ENCODE measurements around the gene TMEM106A. TPM values are rescaled to one million over a fixed set of nuclear protein-coding genes. Genes with fewer than 3 reads are reported as not detected.

The TMEM106A gene
- total and polyA plus RNA-seq, 9 of the 15 experiments (the other 6 are each of a cell fraction or from before 2014, with no cell fraction given) = 0.03 to 0.29 (median 0.15) TPM

- no peaks in the 10 kb centered on the region for H3K79me2 ChIP-seq (ENCODE audit: control insufficient read depth, insufficient read depth, low read length)
- ChIA-PET CTCF (ENCODE audit: low intra/inter-chr PET ratio) (no interaction called here), POLR2A (interaction anchor here (1.6 to 4.3 kb wide), 2 partner anchors 10 to 91 kb away, joined by 7 to 62 read pairs; no protein-coding TSS in a partner anchor)
- no peak for FAIRE-seq
- H3K9ac ChIP-seq (ENCODE audit: insufficient read depth in 1 of 2, low read depth in 2 of 2, low read length in 2 of 2) = no peak overlapping the region
- no peak for ATAC-seq
- no peaks in the 10 kb centered on the region for H3K4me1 ChIP-seq (replicated peaks in 1 of 2; ENCODE audit: control insufficient read depth in 2 of 2, insufficient read depth in 2 of 2, low read length in 2 of 2)
- no peak overlapping the region for H3K27ac ChIP-seq (ENCODE audit: extremely low read depth, low read depth, low read length)
- H3K27me3 ChIP-seq (ENCODE audit: control insufficient read depth in 2 of 2, insufficient read depth in 2 of 2, low read length in 2 of 2) = 0 out of 5 replicates have a peak, but pooled peaks cover 0 to 6% of the 10 kb centered on the region in 2 experiments
- intact Hi-C loops (cut with micrococcal nuclease) (no loop called here), in situ Hi-C loops (cut with MboI) (no loop called here)
- no peaks in the 10 kb centered on the region for H3K9me3 ChIP-seq (replicated peaks; ENCODE audit: control insufficient read depth, insufficient read depth, low read depth, low read length)
- no peaks in the 10 kb centered on the region for H3K36me3 ChIP-seq (ENCODE audit: control insufficient read depth, insufficient read depth, low read length)
- no peak overlapping the region for H3K4me2 ChIP-seq (ENCODE audit: insufficient read depth, low read length)
- BruUV-seq (replicated peaks) = no TSS peak
- H2AFZ ChIP-seq (ENCODE audit: low read depth, low read length) = no peak overlapping the region
- no peak for DNase-seq (ENCODE audit: extremely low read depth in 1 of 4, low spot score in 3 of 4)
- TF ChIP-seq MCM7 (IDR thresholded peaks at IDR 0.05) = no peak
- TF ChIP-seq TAF1 (IDR thresholded peaks at IDR 0.05; ENCODE audit: control insufficient read depth, extremely low read depth, insufficient read depth, low read length, severe bottlenecking) = no peak
- TF ChIP-seq, protein P1, sequence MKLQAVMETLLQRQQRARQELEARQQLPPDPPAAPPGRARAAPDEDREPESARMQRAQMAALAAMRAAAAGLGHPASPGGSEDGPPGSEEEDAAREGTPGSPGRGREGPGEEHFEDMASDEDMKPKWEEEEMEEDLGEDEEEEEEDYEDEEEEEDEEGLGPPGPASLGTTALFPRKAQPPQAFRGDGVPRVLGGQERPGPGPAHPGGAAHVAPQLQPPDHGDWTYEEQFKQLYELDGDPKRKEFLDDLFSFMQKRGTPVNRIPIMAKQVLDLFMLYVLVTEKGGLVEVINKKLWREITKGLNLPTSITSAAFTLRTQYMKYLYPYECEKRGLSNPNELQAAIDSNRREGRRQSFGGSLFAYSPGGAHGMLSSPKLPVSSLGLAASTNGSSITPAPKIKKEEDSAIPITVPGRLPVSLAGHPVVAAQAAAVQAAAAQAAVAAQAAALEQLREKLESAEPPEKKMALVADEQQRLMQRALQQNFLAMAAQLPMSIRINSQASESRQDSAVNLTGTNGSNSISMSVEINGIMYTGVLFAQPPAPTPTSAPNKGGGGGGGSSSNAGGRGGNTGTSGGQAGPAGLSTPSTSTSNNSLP (IDR thresholded peaks at IDR 0.05; ENCODE audit: borderline replicate concordance, low read depth, low read length) = no peak
- TF ChIP-seq PPARD (CRISPR knock-in tag; IDR thresholded peaks at IDR 0.05) = no peak
- no peak for TF ChIP-seq MTA3 (IDR thresholded peaks at IDR 0.05; ENCODE audit: borderline replicate concordance)
- no peak for TF ChIP-seq ZNF512 (tag; IDR thresholded peaks at IDR 0.05)
- no peak for TF ChIP-seq HIVEP1 (CRISPR knock-in tag; IDR thresholded peaks at IDR 0.05)
- TF ChIP-seq HOXB6 (CRISPR knock-in tag; IDR thresholded peaks at IDR 0.05; ENCODE audit: borderline replicate concordance) = no peak
- no peak for TF ChIP-seq ZNF561 (CRISPR knock-in tag; conservative IDR thresholded peaks at IDR 0.05)
- no peak for TF ChIP-seq NR3C1 (CRISPR knock-in tag; IDR thresholded peaks at IDR 0.05)
- no peak for TF ChIP-seq ZNF584 (CRISPR knock-in tag; IDR thresholded peaks at IDR 0.05; ENCODE audit: low read depth)
- TF ChIP-seq HLTF (IDR thresholded peaks at IDR 0.05) = no peak
- no peak for TF ChIP-seq CBX5 (IDR thresholded peaks at IDR 0.05; ENCODE audit: borderline replicate concordance, low read depth)
- no peak for TF ChIP-seq ZBTB7A (IDR thresholded peaks at IDR 0.05; ENCODE audit: borderline replicate concordance, control insufficient read depth, low read depth, low read length)
- TF ChIP-seq SMARCA5 (IDR thresholded peaks at IDR 0.05) = no peak
- TF ChIP-seq, protein P2, sequence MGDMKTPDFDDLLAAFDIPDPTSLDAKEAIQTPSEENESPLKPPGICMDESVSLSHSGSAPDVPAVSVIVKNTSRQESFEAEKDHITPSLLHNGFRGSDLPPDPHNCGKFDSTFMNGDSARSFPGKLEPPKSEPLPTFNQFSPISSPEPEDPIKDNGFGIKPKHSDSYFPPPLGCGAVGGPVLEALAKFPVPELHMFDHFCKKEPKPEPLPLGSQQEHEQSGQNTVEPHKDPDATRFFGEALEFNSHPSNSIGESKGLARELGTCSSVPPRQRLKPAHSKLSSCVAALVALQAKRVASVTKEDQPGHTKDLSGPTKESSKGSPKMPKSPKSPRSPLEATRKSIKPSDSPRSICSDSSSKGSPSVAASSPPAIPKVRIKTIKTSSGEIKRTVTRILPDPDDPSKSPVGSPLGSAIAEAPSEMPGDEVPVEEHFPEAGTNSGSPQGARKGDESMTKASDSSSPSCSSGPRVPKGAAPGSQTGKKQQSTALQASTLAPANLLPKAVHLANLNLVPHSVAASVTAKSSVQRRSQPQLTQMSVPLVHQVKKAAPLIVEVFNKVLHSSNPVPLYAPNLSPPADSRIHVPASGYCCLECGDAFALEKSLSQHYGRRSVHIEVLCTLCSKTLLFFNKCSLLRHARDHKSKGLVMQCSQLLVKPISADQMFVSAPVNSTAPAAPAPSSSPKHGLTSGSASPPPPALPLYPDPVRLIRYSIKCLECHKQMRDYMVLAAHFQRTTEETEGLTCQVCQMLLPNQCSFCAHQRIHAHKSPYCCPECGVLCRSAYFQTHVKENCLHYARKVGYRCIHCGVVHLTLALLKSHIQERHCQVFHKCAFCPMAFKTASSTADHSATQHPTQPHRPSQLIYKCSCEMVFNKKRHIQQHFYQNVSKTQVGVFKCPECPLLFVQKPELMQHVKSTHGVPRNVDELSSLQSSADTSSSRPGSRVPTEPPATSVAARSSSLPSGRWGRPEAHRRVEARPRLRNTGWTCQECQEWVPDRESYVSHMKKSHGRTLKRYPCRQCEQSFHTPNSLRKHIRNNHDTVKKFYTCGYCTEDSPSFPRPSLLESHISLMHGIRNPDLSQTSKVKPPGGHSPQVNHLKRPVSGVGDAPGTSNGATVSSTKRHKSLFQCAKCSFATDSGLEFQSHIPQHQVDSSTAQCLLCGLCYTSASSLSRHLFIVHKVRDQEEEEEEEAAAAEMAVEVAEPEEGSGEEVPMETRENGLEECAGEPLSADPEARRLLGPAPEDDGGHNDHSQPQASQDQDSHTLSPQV (IDR thresholded peaks at IDR 0.05) = no peak
- H4K20me1 ChIP-seq (replicated peaks; ENCODE audit: control insufficient read depth, insufficient read depth, low read length) = no peaks in the 10 kb centered on the region
- WGBS (ENCODE audit: insufficient coverage, low coverage, missing lambda C conversion rate) = 68% methylated on average over 7 of the region's 7 CpGs
- H3K4me3 ChIP-seq = no peak overlapping the region
- no peaks in the 10 kb centered on the region for H3K9me1 ChIP-seq (ENCODE audit: control insufficient read depth, insufficient read depth, low read length)
Measured at GRCh38 chr17:43226393-43226792, 14.7 kb downstream of the TMEM106A start.

Data from K562 (cell line).